ENCODE results near the gene PNMA8A.
"Not testable (repeated sequence)": the region's sequence is repeated elsewhere in the genome, so short reads cannot be mapped to it uniquely, and the experiment has no call there.

The PNMA8A gene

GRCh38 chr19:46471116-46471733 lies at the start of gene PNMA8A:
Gene PNMA8A (minus strand): TSS chr19:46471563. CDS start chr19:46471035, 528 bp downstream.
- no peak for DNase-seq

GRCh38 chr19:46520616-46521015 lies 49.3 kb upstream of the PNMA8A start:
- no peak for DNase-seq

GRCh38 chr19:46517471-46517870 lies 46.1 kb upstream of the PNMA8A start:
- DNase-seq, result no peak

- peak; percentile 34 to 59 for DNase-seq
These were observed 44.6 kb upstream of the PNMA8A start for GRCh38 chr19:46515879-46516350.

GRCh38 chr19:46515290-46515609 lies 43.9 kb upstream of the PNMA8A start:
- no peak for DNase-seq

- DNase-seq, result no peak
These were observed 43.4 kb upstream of the PNMA8A start for GRCh38 chr19:46514589-46515289.

GRCh38 chr19:46513461-46514236 lies 42.3 kb upstream of the PNMA8A start:
- peak; percentile 60 to 76 for DNase-seq

- no peak for DNase-seq
These were observed 39.9 kb upstream of the PNMA8A start for GRCh38 chr19:46511237-46511636.

- DNase-seq, result no peak
These were observed 36.8 kb upstream of the PNMA8A start for GRCh38 chr19:46508206-46508605.

GRCh38 chr19:46503848-46504453 lies 32.6 kb upstream of the PNMA8A start:
- no peak for DNase-seq

GRCh38 chr19:46502891-46503290 lies 31.5 kb upstream of the PNMA8A start:
- DNase-seq, result no peak

- DNase-seq, result no peak
These were observed 28.3 kb upstream of the PNMA8A start for GRCh38 chr19:46499692-46500091.

GRCh38 chr19:46497773-46498172 lies 26.4 kb upstream of the PNMA8A start:
- DNase-seq, result no peak

- not testable (repeated sequence) for DNase-seq
These were observed 25.5 kb upstream of the PNMA8A start for GRCh38 chr19:46496886-46497285.

GRCh38 chr19:46496304-46496703 lies 24.9 kb upstream of the PNMA8A start:
- DNase-seq, result no peak

GRCh38 chr19:46495786-46496099 lies 24.4 kb upstream of the PNMA8A start, which contains the start of gene PNMA8B:
Gene PNMA8B (minus strand): TSS chr19:46495867. CDS start chr19:46495465, 402 bp downstream.
- peak; percentile 35 to 56 for DNase-seq

GRCh38 chr19:46494941-46495785 lies 23.8 kb upstream of the PNMA8A start:
- DNase-seq, result no peak

- no peak for DNase-seq
These were observed 23.0 kb upstream of the PNMA8A start for GRCh38 chr19:46494146-46494940.

GRCh38 chr19:46493236-46494145 lies 22.1 kb upstream of the PNMA8A start:
- DNase-seq, result peak; percentile 21 to 26

GRCh38 chr19:46492841-46493235 lies 21.5 kb upstream of the PNMA8A start:
- DNase-seq, result no peak

Measured in CD4-positive, alpha-beta T cell treated with Interferon alpha-2 for 1 hour (primary cell).